HG03342 (cell line): ENCODE measurements around the gene RAX2.

Experiments
- ATAC-seq: cut with Tn5 transposase; IDR thresholded peaks from one replicate; pipeline ENCODE4 v1.9.1; 2021; ENCODE audit warnings: mild to moderate bottlenecking, moderate library complexity; ENCODE audit not compliant: unreplicated experiment

Gene RAX2

DNA sequence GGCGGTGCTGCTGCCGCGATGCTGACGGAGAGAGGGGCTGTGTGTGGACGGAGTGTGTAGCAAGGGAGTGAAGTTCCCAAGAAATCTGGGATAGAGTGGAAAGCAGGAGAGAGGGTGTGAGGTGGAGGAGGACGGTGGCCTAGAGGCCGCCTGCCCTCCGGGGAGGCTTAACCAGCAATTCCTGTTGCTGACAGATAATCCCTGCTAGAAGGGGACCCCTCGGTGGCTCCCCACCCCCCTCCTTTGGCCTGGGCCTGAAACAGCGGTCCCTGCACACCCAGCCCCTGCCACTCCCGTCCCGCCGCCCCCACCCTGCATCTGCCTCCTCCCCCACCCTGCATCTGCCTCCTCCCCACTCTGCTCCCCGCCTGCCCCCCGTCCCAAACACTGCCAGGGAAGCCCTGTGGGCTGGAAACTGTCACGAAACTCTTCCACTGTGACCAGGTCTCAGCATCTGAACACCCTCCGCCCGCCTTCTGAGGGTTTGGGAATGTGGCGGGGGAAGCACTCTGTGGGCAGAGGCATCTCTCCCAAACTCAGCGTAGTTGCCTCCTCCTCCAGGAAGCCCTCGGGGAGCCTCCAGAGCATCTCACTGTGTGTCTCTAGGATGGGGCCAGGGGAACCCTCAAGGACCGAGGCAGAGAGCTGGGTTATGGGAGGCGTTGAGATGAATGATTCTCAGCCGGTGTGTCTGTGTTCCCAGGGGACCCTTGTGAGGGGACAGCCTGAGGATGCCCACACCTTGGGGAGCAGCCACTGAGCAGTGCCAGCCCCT lies 31.3 kb upstream of the RAX2 start:
- ATAC-seq: no peak

DNA sequence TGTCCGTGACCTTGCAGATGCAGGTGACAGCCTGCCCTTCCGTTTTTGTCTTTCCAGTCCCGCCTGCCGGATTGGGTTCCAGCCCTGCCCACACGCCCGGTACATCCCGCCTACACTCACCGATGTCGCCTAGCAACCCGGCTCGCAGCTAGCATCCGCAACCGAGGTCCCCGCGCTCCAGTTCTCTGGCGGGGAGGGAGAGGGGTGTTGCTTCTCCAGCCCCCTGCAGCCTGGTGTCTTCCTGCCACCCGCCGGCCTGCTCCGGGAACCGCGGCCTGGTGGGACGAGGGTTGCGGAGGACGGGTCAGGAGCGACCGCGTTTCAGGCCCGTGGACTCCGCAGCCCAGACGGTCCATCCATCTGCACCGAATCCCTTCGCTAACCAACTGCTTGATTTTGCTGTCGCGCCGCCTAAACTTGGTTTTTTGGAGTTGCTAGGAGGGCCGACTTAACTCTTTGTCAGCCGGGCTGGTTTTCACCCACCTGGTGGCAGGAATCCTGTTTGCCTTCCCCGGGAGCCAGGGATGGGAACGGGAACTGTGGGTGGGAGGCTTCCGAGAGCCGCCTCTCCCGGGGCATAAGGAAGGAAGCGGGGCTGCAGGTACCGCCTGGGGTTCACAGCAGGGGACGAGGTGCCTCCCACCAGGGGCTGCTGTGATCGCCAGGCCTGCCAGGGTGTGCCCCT lies 29.5 kb upstream of the RAX2 start:
- no peak for ATAC-seq

- ATAC-seq: no peak
Measured at GRCh38 chr19:3800996-3801395, 29.0 kb upstream of the RAX2 start.

GRCh38 chr19:3798137-3798536 lies 26.1 kb upstream of the RAX2 start:
- no peak for ATAC-seq

DNA sequence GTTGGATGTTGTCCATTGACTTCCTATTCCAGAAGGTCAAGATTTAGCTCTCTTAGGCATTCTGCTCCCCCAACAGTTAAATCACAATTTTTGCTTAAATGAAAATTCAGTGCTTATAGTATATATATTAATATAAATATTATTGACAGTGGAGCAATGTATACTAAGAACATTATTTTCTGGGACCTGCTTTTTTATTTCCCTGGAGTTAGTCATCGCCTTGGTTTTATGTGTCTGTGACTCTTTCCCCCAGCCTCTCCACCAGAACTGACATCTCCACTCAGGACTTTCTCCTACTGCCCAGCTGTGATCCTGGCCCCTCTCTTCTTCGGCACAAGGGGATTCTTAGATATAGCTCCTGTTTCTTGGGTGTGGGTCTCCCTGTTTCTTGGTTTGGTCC lies 24.3 kb upstream of the RAX2 start:
- no peak for ATAC-seq

DNA sequence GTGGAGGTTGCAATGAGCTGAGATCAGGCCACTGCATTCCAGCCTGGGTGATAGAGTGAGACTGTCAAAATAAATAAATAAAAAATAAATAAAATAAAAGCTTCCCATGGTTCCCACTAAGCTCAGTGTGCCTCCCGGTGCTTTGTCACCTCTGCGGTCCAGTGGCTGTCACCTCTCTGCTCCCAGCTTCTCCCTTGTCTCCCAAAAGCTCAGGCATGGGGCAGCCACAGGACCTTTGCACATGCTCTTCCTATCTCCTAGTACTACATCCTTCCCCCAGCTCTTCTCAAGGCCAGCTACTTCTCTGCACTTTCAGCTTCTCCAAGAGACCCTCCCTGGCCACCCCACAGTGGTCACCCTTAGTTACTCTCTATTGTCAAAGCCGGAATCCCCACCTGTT lies 21.8 kb upstream of the RAX2 start:
- no peak for ATAC-seq

GRCh38 chr19:3792114-3792513 lies 20.1 kb upstream of the RAX2 start:
- ATAC-seq: no peak

- no peak for ATAC-seq
Measured at GRCh38 chr19:3790941-3791340, 18.9 kb upstream of the RAX2 start.

DNA sequence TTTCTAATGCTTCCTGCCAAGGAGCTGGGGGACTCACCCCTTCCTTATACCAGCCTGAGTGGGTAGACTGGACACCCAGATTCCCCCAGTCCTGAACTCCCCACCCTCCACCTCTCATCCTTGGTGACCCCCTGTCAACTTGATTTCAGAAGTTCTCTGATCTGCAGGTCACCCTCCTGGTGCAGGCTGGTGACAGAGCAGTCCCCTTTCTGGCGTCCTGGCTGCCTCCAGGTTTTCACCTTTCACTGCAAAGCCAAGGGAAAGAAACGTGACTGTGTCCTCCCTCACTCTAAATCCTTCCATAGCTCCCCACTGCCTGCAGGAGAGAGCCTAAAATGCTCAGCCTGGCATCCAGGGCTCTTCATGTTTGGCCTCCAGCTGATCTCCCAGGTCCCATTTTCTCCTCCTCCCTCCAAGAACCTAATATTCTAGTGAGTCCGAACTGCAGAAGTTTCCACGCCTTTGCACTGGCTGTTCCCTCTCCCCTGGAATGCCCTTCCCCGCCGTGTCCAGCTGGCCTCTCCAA lies 18.2 kb upstream of the RAX2 start:
- no peak for ATAC-seq

GRCh38 chr19:3788996-3789778 lies 17.2 kb upstream of the RAX2 start:
- no peak for ATAC-seq

GRCh38 chr19:3785938-3786824 lies 14.2 kb upstream of the RAX2 start, which contains the start of gene MATK:
TSS of gene MATK (minus strand) at chr19:3786381. CDS start at chr19:3785135, 1,246 bp downstream.
- ATAC-seq: no peak

DNA sequence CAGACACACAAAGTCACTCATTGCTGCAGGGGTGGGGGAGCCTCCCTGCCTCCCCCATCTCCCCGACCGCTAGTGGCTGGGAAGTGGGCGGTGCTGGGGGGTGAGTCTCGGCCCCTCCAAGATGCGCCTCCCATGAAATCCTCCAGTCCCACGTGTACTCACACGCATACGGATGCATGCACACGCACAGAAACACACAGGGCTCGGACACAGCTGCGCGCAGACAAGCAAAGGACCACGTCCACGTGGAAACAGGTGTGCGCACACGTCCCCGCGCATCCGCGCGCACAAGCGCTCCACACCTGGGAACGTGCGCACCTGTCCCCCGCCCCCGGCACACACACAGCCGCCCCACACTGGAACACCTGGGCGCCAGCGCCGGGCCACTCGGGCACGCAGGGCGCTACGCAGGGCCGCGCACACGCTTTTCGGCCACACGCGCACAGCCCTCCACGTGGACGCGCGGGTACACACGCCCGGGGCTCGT lies 13.5 kb upstream of the RAX2 start:
- no peak for ATAC-seq

GRCh38 chr19:3784607-3785450 lies 12.8 kb upstream of the RAX2 start:
- no peak for ATAC-seq

DNA sequence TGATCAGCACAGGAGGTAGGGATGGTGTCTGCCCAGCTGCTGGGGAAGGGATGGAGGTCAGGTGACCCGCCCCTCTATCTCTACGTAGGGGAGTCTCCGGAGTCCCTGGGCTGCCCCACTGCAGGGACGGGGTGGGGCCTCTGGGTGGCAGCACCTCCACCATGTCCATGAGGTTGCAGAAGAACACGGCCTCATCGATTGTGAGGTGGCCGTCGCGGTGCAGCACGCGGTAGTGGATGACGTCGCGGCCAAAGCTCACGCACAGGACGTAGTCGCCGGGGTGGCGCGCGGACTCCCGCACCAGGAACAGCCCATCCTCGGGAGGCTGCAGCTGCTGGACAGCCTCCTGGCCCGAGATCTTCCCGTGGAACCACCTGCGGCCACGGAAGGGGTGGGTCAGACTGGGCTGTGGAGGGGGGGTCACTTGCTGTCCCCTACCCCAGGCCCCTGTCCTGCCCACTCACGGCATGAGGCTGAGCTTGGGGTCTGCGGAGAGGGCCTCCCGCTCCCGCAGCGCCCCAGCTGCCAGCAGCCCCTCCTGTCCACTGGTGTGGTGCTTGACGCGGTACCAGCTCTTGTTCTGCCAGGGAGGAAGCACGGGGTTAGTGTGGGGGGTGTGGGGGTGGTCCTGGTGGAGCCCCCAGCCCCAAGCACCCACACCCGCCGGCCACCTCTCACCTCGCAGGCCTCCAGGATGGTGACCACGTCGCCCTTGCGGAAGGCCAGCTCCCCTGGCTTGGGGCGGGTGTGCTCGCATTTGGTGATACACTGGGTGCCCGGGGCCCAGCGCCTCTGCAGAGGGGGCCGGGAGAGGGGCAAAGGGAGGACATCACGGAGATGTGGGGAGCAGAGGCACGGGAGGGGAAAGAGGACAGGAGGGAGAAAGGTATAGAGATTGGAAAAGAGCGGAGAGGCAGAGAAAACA lies 11.9 kb upstream of the RAX2 start:
- no peak for ATAC-seq

DNA sequence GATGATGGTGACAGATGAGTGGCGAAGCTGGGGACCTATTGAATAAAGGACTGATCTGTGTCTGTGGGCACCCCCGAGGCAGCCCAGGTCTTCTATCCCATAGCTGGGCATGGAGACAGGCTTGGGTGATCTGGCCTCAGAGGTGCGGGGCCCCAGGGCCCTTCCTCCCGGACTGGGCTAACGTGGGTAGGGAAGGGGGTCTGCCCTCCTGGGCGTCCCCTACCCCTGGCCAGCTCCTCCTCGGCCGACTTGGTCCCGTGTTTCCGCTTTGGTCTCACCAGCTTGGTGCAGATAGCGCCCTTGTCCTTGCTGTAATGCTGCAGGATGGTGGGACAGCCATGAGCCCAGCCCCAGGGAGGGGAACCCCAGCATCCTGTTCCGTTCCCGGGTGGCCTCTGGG lies 10.9 kb upstream of the RAX2 start:
- no peak for ATAC-seq

DNA sequence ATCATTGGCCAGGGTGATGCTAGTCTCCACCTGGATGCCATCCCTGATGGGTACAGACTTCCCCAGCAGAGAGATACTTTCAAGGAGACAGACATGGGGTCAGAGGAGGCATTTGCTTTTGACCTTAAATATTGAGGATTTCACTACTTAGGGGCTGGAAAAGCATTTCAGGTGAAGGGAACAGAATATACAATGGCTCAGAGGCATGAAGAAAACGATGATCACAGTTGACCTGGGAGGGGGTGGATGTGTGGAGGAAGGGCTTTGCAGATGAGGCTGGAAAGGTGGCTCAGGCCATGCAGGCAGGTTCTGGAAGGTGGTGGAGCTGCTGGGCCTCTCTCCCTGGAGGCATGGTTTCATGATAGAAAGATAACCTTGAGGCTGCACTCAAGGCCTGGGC lies 10.3 kb upstream of the RAX2 start:
- no peak for ATAC-seq

GRCh38 chr19:3781603-3782002 lies 9.6 kb upstream of the RAX2 start:
- no peak for ATAC-seq

DNA sequence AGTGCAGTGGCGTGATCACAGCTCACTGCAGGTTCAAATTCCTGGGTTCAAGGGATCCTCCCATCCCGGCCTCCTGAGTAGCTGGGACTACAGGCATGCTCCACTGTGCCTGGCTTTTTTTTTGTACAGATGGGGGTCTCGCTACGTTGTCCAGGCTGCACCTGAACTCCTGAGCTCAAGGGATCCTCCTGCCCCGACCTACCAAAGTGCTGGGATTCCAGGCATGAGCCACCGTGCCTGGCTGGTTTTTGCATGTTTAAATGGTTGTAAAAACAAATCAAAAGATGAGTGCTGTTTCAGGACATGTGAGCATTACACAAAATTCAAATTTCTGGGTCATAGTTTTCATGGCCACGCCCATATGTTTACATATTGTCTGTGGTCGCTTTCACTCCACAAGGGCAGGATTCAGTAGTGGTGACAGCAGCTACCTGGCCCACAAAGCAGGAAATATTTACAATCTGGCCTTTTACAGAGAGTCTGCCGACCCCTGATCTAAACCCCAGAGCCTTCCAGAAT lies 8.8 kb upstream of the RAX2 start:
- ATAC-seq: no peak
